ENCODE measurements around the gene ZBTB33. TPM values are rescaled to one million over a fixed set of nuclear protein-coding genes. Genes with fewer than 3 reads are reported as not detected.
A peak's percentile ranks its signal among the peaks of the same experiment; 100 is the strongest.

The ZBTB33 gene, protein sequence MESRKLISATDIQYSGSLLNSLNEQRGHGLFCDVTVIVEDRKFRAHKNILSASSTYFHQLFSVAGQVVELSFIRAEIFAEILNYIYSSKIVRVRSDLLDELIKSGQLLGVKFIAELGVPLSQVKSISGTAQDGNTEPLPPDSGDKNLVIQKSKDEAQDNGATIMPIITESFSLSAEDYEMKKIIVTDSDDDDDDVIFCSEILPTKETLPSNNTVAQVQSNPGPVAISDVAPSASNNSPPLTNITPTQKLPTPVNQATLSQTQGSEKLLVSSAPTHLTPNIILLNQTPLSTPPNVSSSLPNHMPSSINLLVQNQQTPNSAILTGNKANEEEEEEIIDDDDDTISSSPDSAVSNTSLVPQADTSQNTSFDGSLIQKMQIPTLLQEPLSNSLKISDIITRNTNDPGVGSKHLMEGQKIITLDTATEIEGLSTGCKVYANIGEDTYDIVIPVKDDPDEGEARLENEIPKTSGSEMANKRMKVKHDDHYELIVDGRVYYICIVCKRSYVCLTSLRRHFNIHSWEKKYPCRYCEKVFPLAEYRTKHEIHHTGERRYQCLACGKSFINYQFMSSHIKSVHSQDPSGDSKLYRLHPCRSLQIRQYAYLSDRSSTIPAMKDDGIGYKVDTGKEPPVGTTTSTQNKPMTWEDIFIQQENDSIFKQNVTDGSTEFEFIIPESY
- total RNA-seq, result 11.8 and 13.4 TPM in 2 replicates

- peaks cover 2% of the 10 kb centered on the region for H3K36me3 ChIP-seq (ENCODE audit: control insufficient read depth, insufficient read depth, low read length)
- peak; percentile 79 for DNase-seq (ENCODE audit: low read depth)
- peak within 1 kb of the TSS; percentile 73 for H3K4me3 ChIP-seq (ENCODE audit: low read depth, low read length)
- TF ChIP-seq, protein P1, sequence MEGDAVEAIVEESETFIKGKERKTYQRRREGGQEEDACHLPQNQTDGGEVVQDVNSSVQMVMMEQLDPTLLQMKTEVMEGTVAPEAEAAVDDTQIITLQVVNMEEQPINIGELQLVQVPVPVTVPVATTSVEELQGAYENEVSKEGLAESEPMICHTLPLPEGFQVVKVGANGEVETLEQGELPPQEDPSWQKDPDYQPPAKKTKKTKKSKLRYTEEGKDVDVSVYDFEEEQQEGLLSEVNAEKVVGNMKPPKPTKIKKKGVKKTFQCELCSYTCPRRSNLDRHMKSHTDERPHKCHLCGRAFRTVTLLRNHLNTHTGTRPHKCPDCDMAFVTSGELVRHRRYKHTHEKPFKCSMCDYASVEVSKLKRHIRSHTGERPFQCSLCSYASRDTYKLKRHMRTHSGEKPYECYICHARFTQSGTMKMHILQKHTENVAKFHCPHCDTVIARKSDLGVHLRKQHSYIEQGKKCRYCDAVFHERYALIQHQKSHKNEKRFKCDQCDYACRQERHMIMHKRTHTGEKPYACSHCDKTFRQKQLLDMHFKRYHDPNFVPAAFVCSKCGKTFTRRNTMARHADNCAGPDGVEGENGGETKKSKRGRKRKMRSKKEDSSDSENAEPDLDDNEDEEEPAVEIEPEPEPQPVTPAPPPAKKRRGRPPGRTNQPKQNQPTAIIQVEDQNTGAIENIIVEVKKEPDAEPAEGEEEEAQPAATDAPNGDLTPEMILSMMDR (IDR thresholded peaks at IDR 0.05; ENCODE audit: insufficient read depth, low read length, severe bottlenecking), result peak; percentile 70
- H3K27me3 ChIP-seq (ENCODE audit: control insufficient read depth, insufficient read depth, low read length), result no peaks in the 10 kb centered on the region
- FAIRE-seq, result no peak
These were observed at the start of gene ZBTB33 for GRCh38 chrX:120250522-120251271. Gene ZBTB33 (plus strand): TSS chrX:120250812. CDS start chrX:120253416, 2,604 bp downstream.

DNA sequence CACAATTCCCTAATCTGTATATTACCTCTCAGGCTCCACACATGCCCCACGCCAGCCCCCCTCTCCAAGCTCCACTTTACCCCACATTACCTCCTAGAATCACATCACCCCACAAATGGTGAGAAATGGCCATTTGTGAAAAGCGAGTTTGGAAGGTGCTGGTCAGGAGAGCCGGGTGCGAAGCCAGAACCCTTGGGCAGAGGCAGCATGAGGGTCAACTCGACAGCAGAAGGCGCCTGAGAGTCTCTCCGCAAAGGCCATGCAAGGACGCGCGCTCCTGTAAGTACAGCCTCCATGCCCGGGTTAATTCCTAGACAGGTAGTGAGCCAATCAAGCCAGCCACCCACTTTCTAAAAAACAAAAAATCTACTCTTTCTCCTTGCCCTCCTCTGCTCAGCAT is 49.8 kb upstream of the ZBTB33 start:
- H3K27me3 ChIP-seq (ENCODE audit: control insufficient read depth, insufficient read depth, low read length), result no peaks in the 10 kb centered on the region
- TF ChIP-seq, protein P1 (IDR thresholded peaks at IDR 0.05; ENCODE audit: insufficient read depth, low read length, severe bottlenecking), result no peak

GRCh38 chrX:120205816-120206753 is 44.5 kb upstream of the ZBTB33 start:
- FAIRE-seq, result peak; percentile 55
- peak; percentile 5 for DNase-seq (ENCODE audit: low read depth)
- no peak overlapping the region for H3K4me3 ChIP-seq (ENCODE audit: low read depth, low read length)
- no peaks in the 10 kb centered on the region for H3K36me3 ChIP-seq (ENCODE audit: control insufficient read depth, insufficient read depth, low read length)
- TF ChIP-seq, protein P1 (IDR thresholded peaks at IDR 0.05; ENCODE audit: insufficient read depth, low read length, severe bottlenecking), result no peak
- no peaks in the 10 kb centered on the region for H3K27me3 ChIP-seq (ENCODE audit: control insufficient read depth, insufficient read depth, low read length)

More for the DNA sequence above, 49.8 kb upstream of the ZBTB33 start:
- FAIRE-seq (no peak), DNase-seq (ENCODE audit: low read depth) (no peak)
- no peak overlapping the region for H3K4me3 ChIP-seq (ENCODE audit: low read depth, low read length)
- no peaks in the 10 kb centered on the region for H3K36me3 ChIP-seq (ENCODE audit: control insufficient read depth, insufficient read depth, low read length)

GRCh38 chrX:120207009-120207605 is 43.5 kb upstream of the ZBTB33 start:
- DNase-seq (ENCODE audit: low read depth) (no peak), FAIRE-seq (peak; percentile 43)
- no peaks in the 10 kb centered on the region for H3K36me3 ChIP-seq (ENCODE audit: control insufficient read depth, insufficient read depth, low read length)
- TF ChIP-seq, protein P1 (IDR thresholded peaks at IDR 0.05; ENCODE audit: insufficient read depth, low read length, severe bottlenecking), result no peak
- H3K27me3 ChIP-seq (ENCODE audit: control insufficient read depth, insufficient read depth, low read length), result no peaks in the 10 kb centered on the region
- no peak overlapping the region for H3K4me3 ChIP-seq (ENCODE audit: low read depth, low read length)

All from bronchial epithelial cell (primary cell).